HepG2 (cell line): ENCODE data around the gene NXN. TPM values are rescaled to one million over a fixed set of nuclear protein-coding genes. Genes with fewer than 3 reads are reported as not detected.
A peak's percentile ranks its signal among the peaks of the same experiment; 100 is the strongest.

Experiments
- CCAR2 ChIP-seq: fragments of 200-400 bp; formaldehyde crosslinking; optimal IDR thresholded peaks from 2 replicates; pipeline ENCODE3; 2018; ENCODE audit warnings: low read depth, mild to moderate bottlenecking, low read length, moderate library complexity
- DNMT1 ChIP-seq: sonication (generic); formaldehyde crosslinking; IDR thresholded peaks from 2 replicates; pipeline ENCODE4 v1.5.1; 2020; ENCODE audit warnings: mild to moderate bottlenecking, missing genetic modification reagents
- E2F1 ChIP-seq: sonication (generic); formaldehyde crosslinking; IDR thresholded peaks from 2 replicates; pipeline ENCODE4 v1.5.0; 2020; ENCODE audit warnings: missing genetic modification reagents
- E2F2 ChIP-seq: sonication (generic); formaldehyde crosslinking; IDR thresholded peaks from 2 replicates; pipeline ENCODE4 v1.4.0; 2020; ENCODE audit warnings: missing genetic modification reagents, borderline replicate concordance
- GRHL1 ChIP-seq: sonication (generic); formaldehyde crosslinking; conservative IDR thresholded peaks from 2 replicates; pipeline ENCODE4 v1.8.0; 2022; ENCODE audit warnings: missing genetic modification reagents
- HMG20B ChIP-seq: conservative IDR thresholded peaks from 2 replicates; pipeline ENCODE4 v1.6.1; 2016; ENCODE audit warnings: missing genetic modification reagents, missing compliant biosample characterization
- HNRNPUL1 ChIP-seq: fragments of 200-400 bp; formaldehyde crosslinking; IDR thresholded peaks from 2 replicates; pipeline ENCODE4 v1.6.1; 2017; ENCODE audit warnings: low read depth, mild to moderate bottlenecking, low read length, moderate library complexity
- HOXA3 ChIP-seq: sonication (generic); formaldehyde crosslinking; IDR thresholded peaks from 2 replicates; pipeline ENCODE4 v1.5.0; 2020; ENCODE audit warnings: missing genetic modification reagents
- KDM3A ChIP-seq: IDR thresholded peaks from 2 replicates; pipeline ENCODE4 v1.6.1; 2018; ENCODE audit warnings: low read depth, missing compliant biosample characterization
- KDM5A ChIP-seq: fragments of 200-600 bp; sonication (generic); IDR thresholded peaks from 2 replicates; pipeline ENCODE4 v1.7.0; 2018; ENCODE audit warnings: antibody characterized with exemption, mild to moderate bottlenecking, low read length, borderline replicate concordance
- NFKBIZ ChIP-seq: IDR thresholded peaks from 2 replicates; pipeline ENCODE4 v1.6.1; 2018; ENCODE audit warnings: missing genetic modification reagents, missing compliant biosample characterization
- ONECUT2 ChIP-seq: sonication (generic); formaldehyde crosslinking; IDR thresholded peaks from 2 replicates; pipeline ENCODE4 v1.4.0; 2020; ENCODE audit warnings: missing genetic modification reagents
- REXO4 ChIP-seq: sonication (generic); formaldehyde crosslinking; IDR thresholded peaks from 2 replicates; pipeline ENCODE4 v1.8.0; 2022; ENCODE audit warnings: missing genetic modification reagents, mild to moderate bottlenecking, borderline replicate concordance
- RORA ChIP-seq: sonication (generic); formaldehyde crosslinking; IDR thresholded peaks from 2 replicates; pipeline ENCODE4 v1.5.0; 2020; ENCODE audit warnings: mild to moderate bottlenecking, missing genetic modification reagents, moderate library complexity
- SCMH1 ChIP-seq: sonication (generic); formaldehyde crosslinking; IDR thresholded peaks from 2 replicates; pipeline ENCODE4 v1.9.0; 2021; ENCODE audit warnings: missing genetic modification reagents, mild to moderate bottlenecking, borderline replicate concordance
- SMARCC2 ChIP-seq: fragments of 450-650 bp; IDR thresholded peaks from 2 replicates; pipeline ENCODE4 v1.6.1; 2017; ENCODE audit warnings: antibody characterized with exemption, mild to moderate bottlenecking
- STAT5B ChIP-seq: sonication (generic); formaldehyde crosslinking; IDR thresholded peaks from 2 replicates; pipeline ENCODE4 v1.4.0; 2020; ENCODE audit warnings: missing genetic modification reagents
- TFDP1 ChIP-seq: IDR thresholded peaks from 2 replicates; pipeline ENCODE4 v1.6.1; 2016; ENCODE audit warnings: missing compliant biosample characterization, missing genetic modification reagents, borderline replicate concordance
- ZBTB26 ChIP-seq: IDR thresholded peaks from 2 replicates; pipeline ENCODE4 v1.6.1; 2016; ENCODE audit warnings: missing compliant biosample characterization, missing genetic modification reagents, borderline replicate concordance
- ZNF124 ChIP-seq: sonication (generic); formaldehyde crosslinking; IDR thresholded peaks from 2 replicates; pipeline ENCODE4 v1.4.0; 2020; ENCODE audit warnings: missing genetic modification reagents
- ZNF446 ChIP-seq: sonication (generic); formaldehyde crosslinking; IDR thresholded peaks from 2 replicates; pipeline ENCODE4 v1.5.0; 2020; ENCODE audit warnings: mild to moderate bottlenecking, missing genetic modification reagents
- ZNF512 ChIP-seq: sonication (generic); formaldehyde crosslinking; IDR thresholded peaks from 2 replicates; pipeline ENCODE4 v1.4.0; 2020; ENCODE audit warnings: mild to moderate bottlenecking, missing genetic modification reagents
- polyA plus RNA-seq, 8 experiments: library from polyadenylated mRNA; depleted of rRNA in 3 of 8; stranded (reverse) in 7 of 8; unstranded in 1 of 8; fragments of >200 nt; fragmentation: Illumina TruSeq in 4 of 8; extraction: Trizol in 4 of 8; gene quantifications; 2 replicates each; pipeline versions ENCODE4 v1.2.1 to v1.2.3, GENCODE V29; 2011 to 2016; ENCODE audit warnings: low read depth in 4 of 8, missing spikeins in 1 of 8, mixed read lengths in 1 of 8; ENCODE audit not compliant: insufficient read depth in 1 of 8
- total RNA-seq, 5 experiments: library from RNA; depleted of rRNA; stranded (reverse); fragments of >200 nt; fragmentation: Illumina TruSeq; extraction: Trizol; gene quantifications; 2 replicates each; pipeline ENCODE4 v1.2.3, GENCODE V29; 2016; ENCODE audit warnings: low read depth in 1 of 5

NXN gene
- total and polyA plus RNA-seq, 2 of the 13 experiments (the other 11 are each of a cell fraction or from before 2014, with no cell fraction given) = 22.2 to 24.3 TPM

GRCh38 chr17:752002-752619 is 227.5 kb downstream of the NXN start, which contains the start of gene GEMIN4 (continued):
- TF ChIP-seq HNRNPUL1 (0 out of 2 replicates have a peak, but pooled peaks have one; percentile 36), HMG20B (no peak), GRHL1 (CRISPR knock-in tag) (no peak), TFDP1 (CRISPR knock-in tag) (peak; percentile 93), E2F1 (CRISPR knock-in tag) (peak; percentile 88), KDM5A (0 out of 2 replicates have a peak, but pooled peaks have one; percentile 15), RORA (CRISPR knock-in tag) (no peak), STAT5B (CRISPR knock-in tag) (no peak), ZNF124 (no peak), SCMH1 (CRISPR knock-in tag) (no peak), E2F2 (CRISPR knock-in tag) (no peak), CCAR2 (no peak), DNMT1 (no peak), ZNF512 (no peak), ZNF446 (CRISPR knock-in tag) (no peak), ONECUT2 (no peak), HOXA3 (peak; percentile 76; the same call in 1 of the 2 replicates), KDM3A (CRISPR knock-in tag) (no peak), NFKBIZ (CRISPR knock-in tag) (no peak), REXO4 (CRISPR knock-in tag) (no peak), ZBTB26 (CRISPR knock-in tag) (peak; percentile 71), SMARCC2 (no peak)
